GM19468 (cell line): ENCODE measurements around the gene ABHD16B.
"Not testable (repeated sequence)": the region's sequence is repeated elsewhere in the genome, so short reads cannot be mapped to it uniquely, and the experiment has no call there.

ENCODE experiments used
- ATAC-seq: cut with Tn5 transposase; IDR thresholded peaks from one replicate; pipeline ENCODE4 v1.9.1; 2021; ENCODE audit warnings: mild to moderate bottlenecking, moderate library complexity, moderate number of reproducible peaks; ENCODE audit not compliant: unreplicated experiment; ENCODE audit errors: extremely low read depth

The ABHD16B gene

GRCh38 chr20:63833776-63834490, 27.4 kb upstream of the ABHD16B start:
- ATAC-seq = no peak

GRCh38 chr20:63834491-63834880, 26.8 kb upstream of the ABHD16B start:
- ATAC-seq = no peak

DNA sequence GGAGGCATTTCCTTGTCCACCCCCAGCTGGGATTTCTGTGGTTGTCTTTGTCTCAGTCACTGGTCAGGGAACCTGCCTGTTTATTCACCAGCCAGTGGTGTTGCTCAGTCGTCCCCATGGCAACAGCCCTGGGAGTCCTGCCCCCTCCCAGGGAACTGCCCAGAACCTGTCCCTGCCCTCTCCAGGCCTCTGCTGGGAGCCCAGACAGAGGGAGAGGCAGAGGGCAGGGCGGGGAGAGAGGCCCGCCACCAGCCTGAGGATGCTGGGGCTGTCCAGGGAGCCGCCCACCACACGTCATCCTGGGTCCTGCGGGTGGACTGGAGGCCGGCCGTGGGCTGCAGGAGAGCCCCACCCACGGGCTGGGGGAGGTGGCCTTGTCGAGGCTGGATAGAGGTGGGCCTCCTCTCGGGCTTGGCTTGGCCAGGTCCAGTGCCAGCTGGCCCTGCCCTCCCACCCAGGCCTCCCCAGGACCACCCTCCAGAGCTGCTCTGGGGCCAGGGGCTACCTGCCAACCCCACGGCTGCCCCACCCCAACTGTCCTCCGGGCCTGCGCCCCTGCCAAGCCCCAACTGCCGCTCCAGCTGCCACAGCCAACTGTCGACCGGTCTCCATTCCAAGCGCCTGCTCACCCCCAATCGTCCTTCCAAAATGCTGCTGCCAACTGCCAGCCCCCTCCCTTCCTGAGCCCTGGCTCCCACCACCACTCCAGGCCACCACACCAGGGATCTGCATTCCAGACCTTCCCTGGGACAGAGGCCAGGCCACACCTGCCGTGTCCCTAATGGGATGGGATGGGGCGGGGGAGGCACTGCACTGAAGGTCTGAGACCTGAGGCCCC, 26.1 kb upstream of the ABHD16B start:
- ATAC-seq = no peak

DNA sequence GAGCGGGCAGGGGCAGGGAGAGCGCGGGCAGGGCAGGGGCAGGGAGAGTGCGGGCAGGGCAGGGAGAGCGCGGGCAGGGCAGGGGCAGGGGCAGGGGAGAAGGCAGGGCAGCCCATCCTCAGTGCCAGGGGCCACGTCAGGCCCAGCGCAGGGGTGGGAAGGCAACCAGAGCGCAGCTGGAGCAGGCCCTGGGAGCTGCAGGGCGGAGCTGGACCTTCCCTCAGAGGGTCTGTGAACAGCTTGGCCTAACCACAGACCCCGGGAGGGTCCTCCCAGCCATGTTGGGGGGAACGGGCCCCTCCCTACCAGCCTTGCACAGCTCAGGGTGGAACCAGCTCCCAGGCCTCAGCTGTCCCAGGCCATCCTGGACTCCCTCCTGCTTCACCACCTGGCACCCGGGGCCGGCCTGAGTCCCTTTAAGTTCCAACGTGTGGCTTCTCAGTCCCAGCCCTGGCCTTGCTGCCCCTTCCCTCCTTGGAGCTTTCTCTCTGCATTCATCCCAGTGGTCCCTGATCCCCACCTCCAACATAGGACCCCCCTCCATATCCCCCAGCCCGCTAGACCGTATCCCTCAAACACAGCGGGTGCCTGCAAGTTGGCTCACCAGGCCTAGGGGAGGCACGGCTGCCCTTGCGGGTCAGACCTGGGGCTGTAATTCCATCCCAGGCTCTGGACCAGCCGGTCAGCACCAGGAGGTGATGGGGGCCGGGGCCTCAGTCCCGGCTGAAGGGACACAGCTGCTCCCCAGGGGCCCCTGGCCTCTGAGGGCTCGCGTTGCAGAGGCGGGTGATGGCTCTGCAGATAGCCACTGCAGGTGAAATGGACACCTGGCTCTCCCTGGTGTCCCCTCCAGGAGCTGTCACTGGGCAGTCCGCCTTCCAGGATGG, 24.6 kb upstream of the ABHD16B start:
- ATAC-seq = no peak

- no peak for ATAC-seq
These were observed 23.8 kb upstream of the ABHD16B start for GRCh38 chr20:63837479-63837878.

DNA sequence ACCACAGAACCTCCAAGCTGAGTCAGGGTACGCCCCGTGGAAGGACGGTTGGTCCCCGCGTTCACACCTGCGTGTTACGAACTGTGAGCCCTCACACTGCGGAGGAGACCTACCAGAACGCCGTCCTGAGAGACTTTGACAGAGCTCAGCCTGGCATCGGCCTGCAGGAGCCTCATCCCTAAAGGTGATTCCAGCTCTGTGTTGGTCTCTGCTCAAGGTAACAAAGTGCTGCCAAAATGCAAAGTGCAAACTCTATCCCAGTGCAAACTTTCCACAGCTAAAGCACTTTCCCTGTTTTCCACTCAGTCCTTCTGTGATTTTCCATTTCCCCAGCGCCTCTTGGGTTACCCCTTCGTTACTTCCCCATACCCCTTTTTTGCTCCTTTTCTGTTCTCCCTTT, 21.7 kb upstream of the ABHD16B start:
- no peak for ATAC-seq

DNA sequence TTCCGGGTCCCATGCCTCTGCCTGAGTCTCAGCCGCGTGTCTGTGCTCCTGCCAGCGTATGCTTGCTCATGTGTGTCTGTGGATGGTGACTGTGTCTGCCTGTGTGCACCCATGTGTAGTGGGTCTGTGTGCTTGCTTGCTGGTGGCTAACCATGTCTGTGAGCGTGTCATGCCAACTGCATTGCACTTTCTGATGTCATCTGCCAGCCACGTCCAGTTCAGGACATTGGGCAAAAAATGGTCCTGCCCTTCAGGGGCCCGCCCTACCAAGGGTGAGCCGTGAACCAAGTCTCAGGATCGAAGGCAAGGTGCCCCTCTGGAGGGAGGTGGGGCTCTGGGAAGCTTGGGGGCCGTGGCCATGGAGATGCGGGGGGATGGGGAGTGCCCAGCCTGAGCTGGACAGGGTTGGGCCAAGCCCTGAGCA, 20.9 kb upstream of the ABHD16B start:
- ATAC-seq = no peak

GRCh38 chr20:63842258-63842657, 19.0 kb upstream of the ABHD16B start:
- no peak for ATAC-seq

DNA sequence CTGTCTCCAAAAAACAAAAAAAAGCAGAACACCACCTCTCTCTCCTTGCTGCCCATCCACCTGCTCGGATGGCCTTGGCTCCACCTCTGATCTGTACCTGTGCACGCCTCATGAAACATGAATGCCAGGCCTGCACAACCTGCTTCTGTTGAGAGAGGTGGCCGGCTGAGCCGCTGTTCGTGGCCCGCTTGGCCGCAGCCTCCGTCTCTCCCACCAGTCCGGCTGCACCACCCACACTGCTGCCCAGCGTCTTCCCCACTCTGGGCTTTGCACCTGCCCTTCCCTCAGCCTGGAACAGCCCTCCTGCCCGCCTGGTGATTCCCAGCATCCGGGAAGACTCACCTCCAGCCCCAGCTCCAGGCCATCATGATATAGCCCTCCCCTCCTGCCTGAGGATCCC, 18.1 kb upstream of the ABHD16B start:
- no peak for ATAC-seq

DNA sequence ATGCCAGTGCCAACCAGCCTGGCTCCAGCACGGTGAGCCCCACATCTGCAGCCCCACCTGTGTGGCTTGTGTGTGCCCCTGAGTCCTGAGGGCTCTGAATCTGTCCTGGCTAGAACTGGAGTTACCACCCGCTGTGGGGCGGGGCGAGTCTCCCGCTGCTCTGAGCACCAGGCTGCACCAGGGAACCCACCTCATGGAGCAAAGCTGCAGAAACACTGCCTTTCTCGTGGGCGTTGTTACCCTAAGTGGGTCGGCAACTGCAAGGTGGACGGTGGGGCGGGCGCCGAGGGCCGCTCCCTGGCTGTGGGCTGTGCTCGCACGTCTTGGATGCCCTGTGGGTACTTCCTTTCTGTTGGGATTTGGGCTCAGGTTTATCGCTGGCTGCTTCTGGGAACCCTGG, 17.5 kb upstream of the ABHD16B start:
- ATAC-seq = no peak

DNA sequence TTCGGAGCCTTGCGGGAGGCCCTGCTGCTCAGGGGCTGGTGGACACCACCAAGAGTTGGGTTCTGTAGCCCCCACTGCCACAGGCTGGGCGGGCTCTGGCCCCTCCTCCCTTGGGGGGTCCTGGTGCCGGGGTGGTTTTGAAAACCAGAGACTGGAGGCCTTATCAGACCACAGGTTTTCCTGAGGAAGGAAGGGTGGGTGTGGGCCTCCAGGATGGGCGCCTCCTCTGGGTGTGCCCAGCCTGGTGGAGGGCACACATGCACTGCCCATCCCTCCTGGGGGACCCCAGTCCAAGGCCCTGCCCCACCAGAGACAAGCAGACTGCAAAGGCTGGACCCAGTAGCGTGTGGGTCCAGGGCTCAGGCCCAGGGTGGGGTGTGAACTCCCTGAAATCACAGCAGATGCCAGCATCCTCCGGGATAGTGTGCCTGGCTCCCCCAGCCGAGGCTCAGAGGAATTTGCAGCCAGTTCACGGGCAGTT, 16.7 kb upstream of the ABHD16B start:
- ATAC-seq = no peak

- ATAC-seq = no peak
These were observed 15.0 kb upstream of the ABHD16B start for GRCh38 chr20:63846128-63846771.

DNA sequence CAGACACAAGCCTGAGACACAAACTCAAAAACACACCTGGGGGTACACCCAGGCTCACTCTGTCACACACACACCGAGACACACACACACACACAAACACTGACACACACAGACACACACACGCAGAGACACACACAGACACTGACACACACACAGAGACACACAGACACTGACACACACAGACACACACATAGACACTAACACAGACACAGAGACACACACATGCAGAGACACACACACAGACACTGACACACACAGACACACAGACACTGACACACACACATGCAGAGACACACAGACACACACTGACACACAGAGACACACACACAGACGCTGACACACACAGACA, 14.4 kb upstream of the ABHD16B start:
- no peak for ATAC-seq

DNA sequence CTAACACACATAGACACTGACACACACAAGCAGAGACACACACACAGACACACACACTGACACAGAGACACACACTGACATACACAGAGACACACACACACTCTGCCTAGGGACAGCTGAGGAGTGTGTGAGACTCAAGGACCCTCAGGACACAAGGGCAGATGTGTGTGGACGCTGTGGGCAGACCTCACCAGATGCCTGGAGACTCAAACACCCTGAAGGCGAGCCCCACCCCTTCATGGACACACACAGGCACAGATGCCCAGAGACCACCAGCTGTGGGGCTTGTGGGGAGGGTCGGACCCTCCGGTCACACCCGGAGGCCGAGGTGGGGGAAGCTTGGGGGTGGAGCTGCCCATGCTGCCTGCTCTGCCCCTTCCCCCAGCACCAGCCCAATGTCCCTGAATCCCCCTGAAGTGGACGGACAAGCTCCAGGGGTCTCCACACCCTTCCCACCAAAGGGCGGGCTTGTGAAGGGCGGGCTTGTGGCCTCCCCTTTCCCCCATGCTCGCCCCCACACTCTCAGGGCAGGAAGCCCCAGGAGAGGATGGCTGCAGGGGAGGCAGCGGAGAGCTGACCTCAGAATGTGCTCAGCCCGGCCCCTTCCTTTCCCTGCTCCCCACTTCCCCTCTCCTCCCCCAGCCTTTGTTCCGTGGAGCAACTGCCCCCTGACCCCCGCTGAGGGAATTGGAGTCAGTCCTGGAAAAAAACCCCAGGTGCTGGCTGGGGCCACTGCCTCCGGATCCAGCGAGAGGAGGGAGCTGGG, 13.9 kb upstream of the ABHD16B start:
- ATAC-seq = no peak

GRCh38 chr20:63848003-63848911, 13.0 kb upstream of the ABHD16B start:
- no peak for ATAC-seq

- ATAC-seq = peak; percentile 42
These were observed 10.4 kb upstream of the ABHD16B start for GRCh38 chr20:63850689-63851547.

DNA sequence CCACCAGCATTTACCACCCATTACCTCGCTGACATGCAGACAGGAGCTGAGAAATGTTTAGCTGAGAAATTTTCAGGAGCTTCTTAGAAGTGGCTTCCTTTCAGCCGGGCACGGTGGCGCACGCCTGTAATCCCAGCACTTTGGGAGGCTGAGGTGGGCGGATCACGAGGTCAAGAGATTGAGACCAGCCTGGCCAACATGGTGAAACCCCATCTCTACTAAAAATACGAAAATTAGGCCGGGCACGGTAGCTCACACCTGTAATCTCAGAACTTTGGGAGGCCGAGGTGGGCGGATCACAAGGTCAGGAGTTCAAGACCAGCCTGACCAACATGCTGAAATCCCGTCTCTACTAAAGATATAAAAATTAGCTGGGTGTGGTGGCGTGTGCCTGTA, 9.8 kb upstream of the ABHD16B start:
- ATAC-seq = not testable (repeated sequence)

DNA sequence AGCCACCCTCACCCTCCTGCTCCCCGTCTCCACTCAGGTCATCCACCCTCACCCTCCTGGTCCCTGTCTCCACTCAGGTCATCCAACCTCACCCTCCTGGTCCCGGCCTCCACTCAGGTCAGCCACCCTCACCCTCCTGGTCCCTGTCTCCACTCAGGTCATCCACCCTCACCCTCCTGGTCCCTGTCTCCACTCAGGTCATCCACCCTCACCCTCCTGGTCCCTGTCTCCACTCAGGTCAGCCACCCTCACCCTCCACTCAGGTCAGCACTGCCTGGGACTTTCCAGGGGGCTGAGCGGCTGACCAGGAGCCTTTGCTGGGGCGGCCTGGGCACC, 7.6 kb upstream of the ABHD16B start:
- not testable (repeated sequence) for ATAC-seq
